Limb (tissue), 2 donors: ENCODE results near the gene MATN1.

Source experiments
- DNase-seq, 2 donors: peaks; one replicate each; pipeline ENCODE4 v3.0.0-alpha.2; 2016; ENCODE audit errors: extremely low spot score in 2 of 2

Gene MATN1

DNA sequence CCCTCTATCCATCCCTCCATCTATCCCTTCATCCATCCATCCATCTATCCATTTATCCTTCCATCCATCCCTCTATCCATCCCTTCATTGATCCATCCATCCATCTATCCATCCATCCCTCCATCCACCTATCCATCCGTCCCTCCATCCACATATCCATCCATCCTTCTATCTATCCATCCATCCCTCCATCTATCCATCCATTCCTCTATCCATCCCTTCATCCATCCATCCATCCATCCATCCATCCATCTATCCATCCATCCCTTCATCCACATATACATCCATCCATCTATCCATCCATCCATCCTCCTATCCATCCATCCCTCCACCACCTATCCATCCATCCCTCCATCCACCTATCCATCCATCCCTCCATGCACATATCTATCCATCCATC lies 23.6 kb downstream of the MATN1 start:
- no peak for DNase-seq

DNA sequence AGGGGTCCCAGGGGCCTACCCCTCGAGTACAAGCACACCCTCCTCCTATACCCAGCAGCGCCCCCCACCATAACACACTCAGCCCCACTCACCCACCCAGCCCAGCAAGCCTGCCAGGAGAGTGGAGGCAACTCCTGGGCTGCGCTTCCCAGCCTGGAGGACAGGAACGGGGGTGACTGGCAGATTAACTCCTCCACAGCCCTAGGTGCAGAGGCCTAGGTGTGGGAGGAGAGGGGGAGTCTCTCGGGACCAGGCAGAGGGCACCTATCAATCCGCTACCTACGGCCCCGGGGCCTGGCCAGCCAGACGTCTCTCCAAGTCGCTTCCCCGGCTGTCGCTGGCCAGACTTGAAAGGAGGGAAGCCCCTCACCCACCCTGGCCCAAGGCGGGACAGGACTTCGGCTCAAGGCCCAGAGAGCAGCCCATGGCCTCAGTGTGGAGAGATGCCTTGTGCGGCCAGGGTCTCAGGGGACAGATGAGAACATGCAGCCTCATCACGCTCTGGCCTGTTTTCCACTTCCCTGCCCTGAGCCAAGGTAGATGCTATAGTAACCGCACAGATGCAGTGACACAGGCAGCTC lies 24.9 kb downstream of the MATN1 start:
- DNase-seq: peak in 1 of 2 donors; percentile 45

DNA sequence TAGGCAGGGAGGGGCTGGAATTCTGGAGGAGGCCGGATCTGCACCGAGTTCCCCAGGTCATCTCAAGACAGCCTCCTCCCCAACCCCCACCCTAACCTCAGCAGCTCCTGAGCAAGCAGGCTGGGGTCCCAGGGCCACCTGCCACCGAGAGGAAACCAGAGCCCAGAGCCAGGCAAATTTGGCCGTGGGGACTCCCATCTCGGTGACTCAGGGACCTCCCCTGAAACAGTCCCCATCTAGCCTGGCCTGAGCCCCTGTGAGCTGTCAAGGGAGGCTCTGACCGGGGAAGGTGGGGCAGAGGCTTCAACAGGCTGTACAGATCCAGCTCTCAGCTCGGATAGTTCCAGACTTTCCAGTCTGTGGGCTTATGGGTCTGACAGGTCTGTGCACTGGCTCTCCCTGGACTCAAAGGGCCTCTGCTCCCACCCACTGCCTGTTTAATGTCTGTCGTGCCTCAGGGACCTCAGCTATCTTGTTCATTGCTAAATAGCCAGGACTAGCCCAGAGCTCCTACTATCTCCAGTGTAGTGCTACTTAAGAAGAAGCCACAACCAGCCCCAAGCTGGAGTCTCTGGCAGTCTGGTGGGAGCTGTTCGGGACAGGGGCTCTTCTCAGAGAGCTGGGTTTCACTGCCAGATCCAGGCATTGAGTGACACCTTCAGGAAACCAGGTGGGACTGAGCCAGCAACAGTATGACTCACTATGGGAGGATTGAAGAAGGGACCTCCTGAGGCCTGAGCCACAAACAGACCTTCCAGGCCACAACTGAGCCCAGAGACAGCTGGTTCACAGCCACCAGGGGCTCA lies 25.6 kb downstream of the MATN1 start:
- DNase-seq: peak in 1 of 2 donors; percentile 31

DNA sequence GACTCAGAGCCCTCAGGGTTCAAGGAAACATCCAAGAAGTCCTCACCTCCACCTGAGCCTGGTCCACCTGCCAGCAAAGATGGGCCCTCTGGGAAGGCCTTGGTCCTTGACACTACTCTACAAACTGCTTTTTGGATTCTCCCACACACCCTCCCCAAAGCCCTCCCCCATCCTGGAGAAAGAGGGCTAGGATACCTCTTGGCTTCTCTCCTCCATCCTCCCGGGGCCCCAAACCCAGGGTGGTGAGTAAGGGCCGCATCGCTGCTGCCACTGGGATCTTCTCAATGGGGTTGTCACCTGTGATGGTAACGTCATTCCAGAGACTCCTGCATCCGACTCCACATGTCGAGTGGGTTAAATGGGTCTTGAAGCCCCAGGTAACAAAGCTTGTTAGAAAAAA lies 26.6 kb downstream of the MATN1 start:
- peak in 1 of 2 donors; percentile 30 for DNase-seq

DNA sequence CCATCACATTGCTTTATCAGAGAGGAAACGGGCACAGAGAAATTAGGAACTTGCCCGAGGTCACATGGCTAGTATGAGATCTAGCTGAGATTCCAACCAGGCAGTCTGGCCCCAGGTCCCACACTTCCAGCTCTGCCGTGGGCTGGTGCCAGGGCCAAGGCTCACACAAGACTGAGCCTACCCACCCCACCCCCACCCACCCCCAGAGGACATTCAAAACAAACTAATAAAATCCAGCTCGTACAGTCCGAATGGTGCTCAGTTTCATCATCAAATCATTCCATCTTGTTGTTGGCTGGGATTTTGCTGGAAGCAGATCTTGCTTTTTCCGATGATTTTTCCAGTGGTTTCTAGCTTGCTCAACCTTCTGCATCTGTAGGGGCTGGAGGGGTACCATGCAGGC lies 27.9 kb downstream of the MATN1 start:
- peak in 1 of 2 donors; percentile 41 for DNase-seq

DNA sequence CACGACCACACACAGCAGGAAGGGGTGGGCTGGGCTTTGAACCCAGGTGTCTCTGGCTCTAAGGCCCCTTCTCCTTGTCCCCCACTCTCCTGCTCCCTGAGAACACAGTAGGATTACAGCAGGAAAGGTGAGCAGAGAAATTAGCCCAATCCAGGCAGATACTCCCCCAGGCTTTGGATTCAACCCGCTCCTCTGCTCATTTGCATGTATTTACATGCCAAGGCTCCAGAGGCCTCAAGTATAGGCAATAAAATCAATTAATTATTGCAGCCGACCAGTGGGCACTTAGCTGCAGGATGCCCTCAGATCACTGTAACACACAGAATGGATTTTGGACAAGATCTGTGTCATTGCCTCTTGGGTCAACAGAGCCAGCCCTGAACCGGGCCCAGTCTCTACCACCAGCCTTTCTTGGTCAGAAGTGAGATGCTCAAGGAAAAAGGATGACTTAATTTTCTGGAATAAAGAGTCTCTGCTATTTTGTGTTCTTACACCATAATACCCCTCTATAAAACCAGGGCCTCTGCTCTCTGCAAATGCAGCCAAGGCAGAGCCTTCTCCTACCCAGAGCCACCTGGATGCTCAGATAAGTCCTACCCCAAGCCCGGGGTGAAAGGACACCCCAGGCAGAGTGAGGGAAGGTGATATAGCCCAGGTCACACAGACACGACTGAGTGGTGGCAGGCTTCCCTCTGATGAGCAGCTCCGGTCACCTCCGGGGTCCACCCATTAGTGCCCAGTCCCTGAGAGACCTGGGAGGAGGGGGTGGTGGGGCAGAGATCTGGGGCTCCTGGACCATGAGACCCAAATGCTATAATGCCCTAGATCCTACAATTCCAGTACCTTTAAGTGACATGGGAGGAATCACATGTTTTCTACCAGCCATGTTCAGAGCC lies 28.9 kb downstream of the MATN1 start:
- peak in 1 of 2 donors; percentile 26 for DNase-seq

DNA sequence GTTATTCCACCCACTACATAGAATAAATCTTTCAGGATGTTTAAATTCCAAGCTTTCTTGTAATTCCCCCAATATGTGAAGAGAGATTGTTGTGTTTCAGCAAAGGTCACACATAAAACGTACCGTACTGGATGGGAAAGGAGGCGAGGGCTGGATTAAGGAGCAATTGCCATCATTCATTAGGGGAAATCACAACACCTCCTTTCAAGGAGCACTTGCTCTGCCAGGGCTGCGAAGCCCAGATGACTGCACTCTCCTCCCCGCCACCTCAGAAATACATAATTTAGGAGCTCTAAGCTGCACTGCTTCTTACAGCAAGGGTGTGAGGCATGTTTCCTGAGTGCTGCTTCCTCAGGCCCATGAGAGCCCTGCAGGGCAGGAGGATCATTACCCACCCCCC lies 29.6 kb downstream of the MATN1 start:
- DNase-seq: no peak

DNA sequence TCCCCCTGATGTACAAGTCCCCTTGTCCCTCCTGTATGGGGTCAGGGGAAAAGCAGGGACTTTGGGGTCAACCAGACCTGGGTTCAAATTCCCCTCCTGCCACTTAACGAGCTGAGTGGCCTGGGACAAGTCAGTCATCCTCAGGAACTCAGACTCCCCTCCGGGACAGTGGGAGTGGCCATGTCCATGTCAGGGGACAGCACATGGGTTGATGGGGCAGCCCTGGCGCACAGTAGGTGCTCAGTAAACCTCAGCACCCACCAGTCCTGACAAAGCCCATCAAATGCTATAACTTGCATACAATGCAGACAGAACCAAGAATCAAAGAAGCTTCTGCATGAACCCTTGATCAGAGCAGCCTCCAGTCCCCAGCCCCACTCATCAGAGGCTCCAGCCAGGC lies 30.0 kb downstream of the MATN1 start:
- peak in 1 of 2 donors; percentile 23 for DNase-seq

DNA sequence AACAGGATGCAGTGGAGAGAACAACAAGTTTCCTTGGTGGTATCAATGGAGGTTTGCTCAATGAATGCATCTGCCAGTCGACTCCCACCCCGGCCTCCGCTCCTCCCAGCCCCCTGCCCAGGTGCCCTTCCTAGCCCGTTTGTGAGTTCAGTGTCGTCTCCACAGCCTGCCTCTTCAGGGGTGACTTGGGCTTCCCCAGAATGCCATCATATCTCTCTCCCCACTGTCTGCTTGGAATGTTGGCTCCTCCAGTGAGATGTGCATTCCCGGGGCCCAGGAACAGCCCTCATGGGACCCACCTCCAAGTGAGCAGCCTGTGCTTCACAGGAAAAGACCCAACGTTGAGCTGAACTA lies 30.5 kb downstream of the MATN1 start:
- peak in 1 of 2 donors; percentile 14 for DNase-seq

DNA sequence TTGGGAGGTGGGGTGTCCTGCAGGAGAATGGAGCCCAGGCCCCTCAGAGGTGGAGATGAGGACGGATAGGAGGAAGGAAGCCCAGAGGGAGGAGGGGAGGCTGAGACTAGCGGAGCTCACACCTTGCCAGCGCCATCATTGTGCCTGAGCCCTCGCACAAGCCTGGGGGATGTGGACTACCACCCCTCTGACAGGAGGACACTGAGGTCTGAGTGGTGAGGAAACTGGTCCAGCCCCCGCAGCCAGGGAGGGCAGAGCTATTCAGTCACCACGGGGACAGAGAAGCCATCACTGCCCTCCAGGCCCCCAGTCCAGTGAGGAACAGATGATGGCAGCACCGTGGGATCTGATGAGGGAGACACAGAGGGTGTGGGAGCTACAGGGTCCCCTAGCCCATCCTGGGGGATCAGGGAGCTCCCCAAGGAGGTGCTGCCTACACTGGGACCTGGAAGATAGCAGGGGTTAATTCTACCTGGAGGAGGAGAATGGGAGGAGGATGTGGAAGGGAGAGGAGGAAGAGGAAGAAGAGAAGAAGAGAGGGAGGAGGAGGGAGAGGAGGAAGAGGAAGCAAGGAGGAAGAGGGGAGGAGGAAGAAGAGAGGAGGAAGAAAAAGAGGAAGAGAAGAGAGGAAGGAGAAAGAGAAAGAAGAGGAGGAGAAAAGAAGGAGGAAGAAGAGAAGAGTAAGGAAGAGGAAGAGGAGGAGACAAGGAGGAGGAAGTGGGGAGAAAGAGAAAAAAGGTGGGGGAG lies 31.0 kb downstream of the MATN1 start:
- peak in 1 of 2 donors; percentile 25 for DNase-seq

DNA sequence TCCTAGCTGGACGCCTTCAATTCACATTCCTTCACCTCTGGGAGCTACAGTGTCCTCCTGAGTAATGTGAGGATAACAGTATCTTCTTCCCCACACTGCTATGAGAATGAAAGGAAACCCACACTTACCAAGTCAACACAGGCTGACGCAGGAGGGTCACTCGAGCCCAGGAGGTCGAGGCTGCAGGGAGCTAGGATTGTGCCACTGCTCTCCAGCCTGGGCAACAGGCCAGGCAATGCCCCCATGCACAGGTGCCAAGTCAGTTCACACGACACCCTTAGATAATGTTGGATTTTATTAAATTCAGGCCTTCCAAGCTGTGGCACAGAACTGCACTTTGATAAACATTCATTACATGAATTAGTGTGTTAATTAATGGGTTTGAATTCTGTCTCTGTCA lies 31.9 kb downstream of the MATN1 start:
- peak in 1 of 2 donors; percentile 21 for DNase-seq

DNA sequence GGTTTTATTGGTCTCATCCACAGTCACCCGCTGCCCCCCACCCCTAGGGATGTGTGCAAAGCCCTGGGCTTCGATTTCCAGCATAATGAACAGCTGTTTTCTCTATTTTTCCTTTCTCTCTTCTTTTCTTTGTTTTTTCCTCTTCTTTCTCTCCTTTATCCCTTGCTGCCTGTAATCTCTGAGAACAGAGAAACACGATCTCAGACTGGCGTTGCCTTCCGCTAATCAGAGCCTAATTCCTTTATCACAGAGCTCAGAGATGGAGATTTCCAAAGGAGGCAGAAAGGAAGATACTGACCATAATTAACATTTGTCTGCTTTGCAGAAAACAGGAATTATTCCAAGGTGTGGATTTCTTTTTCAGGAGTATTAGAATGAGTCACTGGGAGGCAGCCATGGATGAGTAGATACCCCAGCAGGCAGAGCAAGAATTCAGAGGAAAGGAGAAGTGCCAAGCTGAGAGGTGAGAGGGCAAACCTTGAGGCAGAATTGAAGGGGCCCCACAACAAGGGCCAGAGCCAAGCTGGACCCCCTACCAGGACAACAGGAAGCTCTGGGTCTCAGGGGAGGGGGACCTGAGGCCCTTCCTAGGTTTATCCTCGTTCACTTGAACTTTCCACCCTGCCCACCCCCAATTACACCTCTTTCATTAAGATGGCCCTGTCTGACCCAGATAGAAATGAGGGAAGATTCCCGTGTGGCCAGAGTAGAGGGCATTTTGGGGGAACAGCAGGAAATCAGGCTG lies 33.3 kb downstream of the MATN1 start:
- DNase-seq: peak in 1 of 2 donors; percentile 16

DNA sequence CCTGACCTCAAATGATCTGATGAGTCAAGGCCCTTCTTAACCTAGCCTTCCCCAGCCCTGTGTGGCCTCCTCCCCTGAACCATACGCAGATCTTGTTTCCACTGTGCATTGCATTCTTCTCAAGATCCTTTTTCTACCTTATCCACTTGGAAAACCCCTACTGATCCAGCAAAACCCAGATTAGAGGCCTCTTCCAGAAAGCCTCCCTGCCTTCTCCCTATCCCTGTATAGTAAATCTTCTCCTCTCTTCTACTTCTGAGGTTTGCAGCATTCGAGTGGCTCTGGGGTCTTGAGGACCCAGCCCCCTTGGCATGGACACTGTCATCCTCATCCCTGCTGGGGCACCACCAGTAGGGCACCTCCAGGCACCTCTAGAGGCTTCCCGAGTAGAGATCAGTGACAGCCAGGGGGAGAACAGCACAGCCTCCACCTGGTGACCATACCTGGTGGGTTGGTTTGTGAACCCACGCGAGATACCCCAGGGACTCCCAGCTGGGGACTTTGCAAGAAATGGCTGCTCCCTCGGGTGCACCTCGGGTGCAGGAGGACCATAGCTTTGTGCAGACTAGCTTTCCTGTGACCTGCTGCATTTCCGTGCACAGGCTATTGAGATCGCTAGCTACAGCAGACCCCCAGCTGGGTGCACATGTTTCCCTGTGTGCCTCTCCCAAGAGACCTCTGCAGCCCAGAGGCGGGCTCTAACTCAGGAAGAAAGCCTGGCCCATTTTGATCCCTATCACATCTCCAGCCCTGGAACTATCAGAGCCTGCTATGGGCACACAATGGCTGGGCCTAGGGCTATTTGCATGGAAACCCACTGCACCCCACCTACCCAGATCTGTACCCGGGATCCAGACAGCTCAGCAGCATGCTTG lies 34.2 kb downstream of the MATN1 start:
- peak in 1 of 2 donors; percentile 27 for DNase-seq

DNA sequence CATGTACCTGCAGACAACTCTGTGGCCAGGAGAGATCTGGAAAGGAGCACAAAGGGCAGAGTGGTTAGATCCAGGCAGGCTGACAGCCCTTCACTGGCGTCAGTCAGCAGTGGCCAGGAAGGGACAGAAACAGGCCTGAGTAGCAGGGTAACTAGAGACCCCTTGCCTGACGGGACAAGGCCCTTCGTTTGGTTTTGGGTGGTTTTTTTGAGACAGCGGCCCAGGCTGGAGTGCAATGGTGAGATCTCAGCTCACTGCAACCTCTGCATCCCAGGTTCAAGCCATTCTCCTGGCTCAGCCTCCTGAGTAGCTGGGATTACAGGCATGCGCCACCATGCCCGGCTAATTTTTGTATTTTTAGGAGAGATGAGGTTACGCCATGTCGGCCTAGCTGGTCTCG lies 34.9 kb downstream of the MATN1 start:
- peak in 1 of 2 donors; percentile 14 for DNase-seq

DNA sequence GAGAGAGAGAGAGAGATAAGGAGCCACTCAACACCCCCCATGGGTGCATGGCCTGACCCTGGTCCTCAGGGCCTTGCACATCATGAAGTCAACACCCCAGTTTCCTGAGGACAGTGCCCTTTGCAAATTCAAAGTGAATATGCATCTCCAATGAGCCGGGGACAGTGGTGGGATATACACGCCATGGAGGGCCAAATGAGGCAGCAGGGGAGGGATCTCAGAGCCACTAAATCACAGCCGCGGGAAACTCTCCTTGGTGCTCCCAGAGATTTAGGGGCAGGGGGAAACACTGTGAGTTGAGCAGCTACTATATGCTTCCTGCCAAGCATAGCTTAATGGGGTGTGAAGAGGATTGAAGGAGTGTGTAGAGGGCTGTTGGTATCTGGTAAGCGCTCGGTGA lies 35.5 kb downstream of the MATN1 start:
- DNase-seq: peak in 1 of 2 donors; percentile 3

DNA sequence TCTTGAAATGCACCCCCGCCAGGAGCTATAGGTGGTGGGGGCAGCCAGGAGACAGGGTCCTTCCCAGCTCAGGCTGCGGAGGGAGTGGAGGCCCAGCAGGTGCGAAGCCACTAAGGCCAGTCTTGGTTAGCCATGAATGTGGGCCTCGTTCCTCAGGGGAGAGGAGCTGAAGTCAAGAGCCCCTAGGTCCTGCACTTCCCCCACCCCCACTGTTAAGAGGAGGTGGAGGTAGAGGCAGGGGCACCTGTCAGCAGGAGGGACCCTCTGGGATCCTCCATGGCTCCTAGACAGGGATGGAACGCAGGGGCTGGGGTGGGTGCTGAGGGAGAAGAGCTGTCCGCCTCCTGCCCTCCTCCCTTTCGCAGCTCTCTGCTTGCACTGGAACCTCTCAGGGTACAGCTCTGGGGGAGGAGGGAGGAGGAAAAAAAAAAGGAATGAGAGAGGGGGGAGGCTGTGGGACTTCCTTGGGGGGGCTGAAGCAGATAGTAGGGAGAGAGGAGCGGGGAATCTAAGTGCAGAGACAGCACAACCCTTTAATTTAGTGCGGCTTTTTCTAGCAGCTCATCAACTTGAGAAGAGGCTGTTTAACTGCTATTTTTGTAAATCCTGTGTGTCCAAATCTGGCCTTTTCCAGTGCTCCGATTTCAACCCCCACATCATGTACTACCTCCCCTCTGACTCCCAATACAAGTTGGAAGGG lies 37.0 kb downstream of the MATN1 start:
- peak in 1 of 2 donors; percentile 21 for DNase-seq

DNA sequence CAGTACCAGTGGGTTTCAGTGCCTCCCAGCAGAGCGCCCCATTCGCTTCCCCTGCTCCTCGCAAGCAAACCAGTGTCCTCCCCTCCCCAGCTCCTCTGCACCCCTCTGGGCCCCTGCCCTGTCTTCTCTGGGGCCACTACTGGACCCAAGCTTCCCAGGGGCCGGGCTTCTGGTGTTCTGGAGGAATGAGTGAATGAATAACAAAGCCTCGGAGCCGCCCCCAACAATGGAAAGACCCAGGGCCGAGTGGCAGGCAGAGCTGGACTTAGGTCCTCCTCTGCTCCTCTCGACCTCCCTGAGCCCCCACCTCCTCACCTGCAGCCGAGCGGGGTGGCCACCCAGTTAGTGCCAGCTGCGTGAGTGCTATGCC lies 37.6 kb downstream of the MATN1 start:
- no peak for DNase-seq

DNA sequence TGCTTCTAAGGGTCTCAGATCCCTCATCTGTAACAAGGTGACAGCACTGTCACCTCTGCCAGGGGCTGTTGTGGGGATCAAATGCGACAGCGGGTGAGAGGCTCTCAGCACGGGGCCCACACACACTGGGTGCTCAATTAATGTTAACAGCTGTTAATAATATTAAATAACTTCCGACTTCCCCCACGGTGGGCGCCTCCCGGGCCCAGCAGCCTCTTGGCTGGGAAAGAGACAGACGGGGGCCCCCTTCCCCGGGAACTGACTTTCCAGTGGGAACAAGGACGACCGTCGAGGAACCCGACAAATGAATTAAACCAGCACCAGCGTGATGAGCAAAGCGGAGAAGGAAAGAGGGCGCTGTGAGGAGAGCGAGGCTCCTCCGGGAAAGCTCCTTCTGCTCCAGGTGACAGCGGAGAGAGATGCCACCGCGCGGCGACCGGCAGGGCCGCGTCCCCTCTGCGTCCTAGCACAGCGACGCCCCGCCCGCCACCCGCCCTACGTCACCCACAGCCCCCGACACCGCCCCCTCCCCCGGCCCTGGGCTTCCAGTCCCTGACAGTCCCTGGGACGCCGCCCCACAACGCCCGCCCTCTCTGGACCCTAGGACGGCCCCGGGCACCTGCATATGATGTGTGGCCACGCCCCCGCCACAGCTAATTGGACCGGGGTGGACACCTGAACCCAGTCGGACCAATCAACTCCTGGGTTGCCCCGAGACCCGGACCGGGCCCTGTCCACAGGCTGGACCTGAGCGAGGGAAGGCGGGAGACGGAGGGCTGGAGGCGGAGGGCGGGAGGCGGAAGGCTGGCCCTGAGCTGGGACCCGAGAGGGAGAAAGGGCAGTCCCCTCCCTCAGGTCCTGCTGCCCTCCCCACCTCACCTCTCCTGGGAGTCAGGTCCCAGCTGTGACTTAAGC lies 38.2 kb downstream of the MATN1 start:
- DNase-seq: peak in 1 of 2 donors; percentile 71
